Esophagus mucosa (tissue), 1 donor: Measurements from ENCODE around the gene GJC2. TPM values are rescaled to one million over a fixed set of nuclear protein-coding genes. Genes with fewer than 3 reads are reported as not detected.
"Not testable (repeated sequence)": the region's sequence is repeated elsewhere in the genome, so short reads cannot be mapped to it uniquely, and the experiment has no call there.

ENCODE experiments used
- ATAC-seq: fragments of 200-7000 bp; cut with Tn5 transposase; one replicate; pipeline ENCODE4 v1.9.1; 2020
- total RNA-seq: library from RNA; stranded (reverse); gene quantifications from one replicate; pipeline ENCODE4 v1.2.4, GENCODE V29; 2023
- donor health status: DM: yes; HTN: yes; CAD: no.

Gene GJC2
- total RNA-seq, 1 donor from 2014 or later = 0.44 TPM

GRCh38 chr1:228173528-228174481, 24.1 kb downstream of the GJC2 start:
- peak; percentile 77 for ATAC-seq

GRCh38 chr1:228174482-228175315, 25.0 kb downstream of the GJC2 start:
- peak; percentile 53 for ATAC-seq

DNA sequence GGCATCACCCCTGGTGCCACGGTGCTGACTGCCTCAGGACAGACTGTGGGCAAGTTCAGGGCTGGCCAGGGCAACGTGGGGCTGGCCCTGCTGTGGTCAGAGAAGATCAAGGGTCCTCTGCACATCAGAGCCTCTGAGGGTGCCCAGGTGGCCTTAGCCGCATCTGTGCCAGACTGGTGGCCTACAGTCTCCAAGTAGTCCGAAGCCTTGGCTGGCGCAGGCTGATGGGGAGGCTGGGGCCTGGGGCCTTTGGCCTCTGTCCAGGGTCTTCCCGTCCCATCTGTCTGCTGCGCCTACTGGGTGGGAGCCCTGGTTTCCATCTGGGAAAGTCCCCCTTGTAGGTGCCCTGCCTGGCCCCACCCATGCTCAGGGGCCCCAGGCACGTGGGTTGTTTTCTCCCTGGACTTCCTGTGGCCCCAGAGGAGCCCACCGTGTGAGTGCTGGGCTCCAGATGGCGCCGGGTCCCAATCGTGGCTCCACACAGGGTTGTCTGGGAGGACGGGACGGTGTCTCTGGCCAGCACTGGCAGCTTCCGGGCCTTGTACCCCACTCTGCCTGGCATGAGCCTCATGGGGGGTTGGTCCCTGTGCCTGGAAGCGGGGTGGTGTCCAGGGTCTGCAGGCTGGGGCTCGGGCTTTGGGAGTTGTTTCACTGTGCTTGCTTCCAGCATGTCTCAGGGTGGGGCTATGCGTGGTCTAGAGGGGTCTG, 25.7 kb downstream of the GJC2 start:
- ATAC-seq = no peak

DNA sequence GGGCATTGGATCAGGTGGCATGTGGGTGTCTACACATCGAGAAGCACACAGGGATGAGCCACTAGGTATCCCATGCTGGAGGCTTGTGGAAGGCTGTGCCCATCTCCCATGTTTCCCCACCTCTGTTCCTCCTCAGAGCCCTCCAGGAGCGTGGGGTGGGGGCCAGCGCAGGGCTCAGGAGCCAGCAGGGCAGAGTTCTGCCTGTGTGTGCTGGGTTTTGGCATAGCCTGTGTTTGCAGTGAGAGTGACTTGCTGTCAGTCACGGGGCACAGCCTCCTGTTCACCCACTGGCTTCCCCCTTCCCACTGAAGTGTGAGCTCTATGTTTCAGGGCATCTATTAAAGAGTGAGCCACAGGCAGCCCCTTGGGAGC, 26.3 kb downstream of the GJC2 start:
- ATAC-seq = no peak

GRCh38 chr1:228176461-228177182, 26.9 kb downstream of the GJC2 start:
- no peak for ATAC-seq

GRCh38 chr1:228177183-228177475, 27.4 kb downstream of the GJC2 start:
- no peak for ATAC-seq

DNA sequence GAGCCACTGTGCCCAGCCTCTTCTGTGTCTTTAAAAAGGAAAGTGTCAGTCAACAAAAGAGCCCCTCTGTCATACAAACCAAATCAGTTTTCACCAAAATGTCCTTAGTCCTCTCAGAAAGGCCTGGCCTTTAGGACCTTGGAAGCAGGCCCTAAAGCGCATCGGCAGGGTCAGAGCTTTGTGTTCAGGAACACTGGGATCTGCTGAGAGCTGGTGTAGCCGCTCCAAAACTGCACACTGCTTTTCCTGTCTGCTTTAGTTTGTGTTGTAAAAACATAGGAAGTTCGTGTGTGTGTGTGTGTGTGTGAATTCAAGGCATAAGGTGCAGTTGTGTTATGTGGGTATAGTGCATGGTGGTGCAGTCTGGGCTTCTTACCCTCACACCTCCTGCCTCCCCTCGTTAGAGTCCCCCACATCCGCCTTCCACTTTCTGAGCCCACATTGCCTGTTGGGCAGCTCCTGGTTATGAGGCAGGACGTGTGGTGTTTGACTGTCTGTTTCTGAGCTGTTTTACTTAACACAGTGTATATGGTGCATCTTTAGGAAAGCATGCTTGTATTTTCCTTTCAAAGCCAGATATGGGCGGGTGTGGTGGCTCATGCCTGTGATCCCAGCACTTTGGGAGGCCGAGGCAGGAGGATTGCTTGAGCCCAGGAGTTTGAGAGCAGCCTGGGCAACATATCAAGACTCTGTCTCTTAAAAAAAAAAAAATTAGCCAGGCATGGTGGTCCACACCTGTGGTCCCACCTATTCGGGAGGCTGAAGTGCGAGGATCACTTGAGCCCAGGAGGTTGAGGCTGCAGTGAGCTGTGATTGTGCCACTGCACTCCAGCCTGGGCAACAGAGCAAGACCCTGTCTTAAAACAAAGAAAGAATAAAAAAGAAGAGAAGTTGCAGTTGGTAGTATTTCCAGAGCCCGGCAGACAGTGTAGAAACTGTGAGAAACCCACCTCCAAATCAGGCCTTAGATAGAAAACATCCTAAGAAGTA, 28.3 kb downstream of the GJC2 start:
- no peak for ATAC-seq

GRCh38 chr1:228178737-228179684, 29.3 kb downstream of the GJC2 start:
- no peak for ATAC-seq

GRCh38 chr1:228180271-228180958, 30.7 kb downstream of the GJC2 start:
- ATAC-seq = no peak

GRCh38 chr1:228180959-228181644, 31.4 kb downstream of the GJC2 start:
- no peak for ATAC-seq

GRCh38 chr1:228181645-228182034, 31.9 kb downstream of the GJC2 start:
- no peak for ATAC-seq

DNA sequence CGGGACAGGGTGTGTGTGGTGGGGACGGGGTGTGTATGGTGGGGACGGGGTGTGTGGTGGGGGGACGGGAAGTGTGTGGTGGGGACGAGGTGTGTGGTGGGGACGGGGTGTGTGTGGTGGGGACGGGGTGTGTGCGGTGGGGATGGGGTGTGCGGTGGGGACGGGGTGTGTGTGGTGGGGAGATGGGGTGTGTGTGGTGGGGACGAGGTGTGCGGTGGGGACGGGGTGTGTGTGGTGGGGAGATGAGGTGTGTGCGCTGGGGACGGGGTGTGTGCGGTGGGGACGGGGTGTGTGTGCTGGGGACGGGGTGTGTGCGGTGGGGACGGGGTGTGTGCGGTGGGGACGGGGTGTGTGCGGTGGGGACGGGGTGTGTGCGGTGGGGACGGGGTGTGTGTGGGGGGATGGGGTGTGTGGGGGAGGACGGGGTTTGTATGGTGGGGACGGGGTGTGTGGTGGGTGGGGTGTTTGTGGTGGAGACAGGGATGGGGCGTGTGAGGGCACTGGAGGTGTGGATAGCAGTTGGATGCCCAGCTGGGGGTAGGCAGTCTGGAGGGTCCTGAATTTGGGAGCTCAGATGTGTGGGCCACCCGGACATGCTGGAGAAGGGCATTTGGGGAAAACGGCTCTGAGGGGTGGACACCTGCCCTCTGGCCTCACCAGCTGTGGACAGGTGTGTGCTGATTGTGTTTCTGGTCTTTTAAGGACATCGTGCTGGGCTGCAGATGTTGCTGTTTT, 32.7 kb downstream of the GJC2 start:
- ATAC-seq = no peak

- ATAC-seq = no peak
These were observed 34.4 kb downstream of the GJC2 start for GRCh38 chr1:228184152-228184551.

- ATAC-seq = no peak
These were observed 35.9 kb downstream of the GJC2 start for GRCh38 chr1:228185641-228185965.

GRCh38 chr1:228188249-228188648, 38.5 kb downstream of the GJC2 start:
- ATAC-seq = not testable (repeated sequence)

DNA sequence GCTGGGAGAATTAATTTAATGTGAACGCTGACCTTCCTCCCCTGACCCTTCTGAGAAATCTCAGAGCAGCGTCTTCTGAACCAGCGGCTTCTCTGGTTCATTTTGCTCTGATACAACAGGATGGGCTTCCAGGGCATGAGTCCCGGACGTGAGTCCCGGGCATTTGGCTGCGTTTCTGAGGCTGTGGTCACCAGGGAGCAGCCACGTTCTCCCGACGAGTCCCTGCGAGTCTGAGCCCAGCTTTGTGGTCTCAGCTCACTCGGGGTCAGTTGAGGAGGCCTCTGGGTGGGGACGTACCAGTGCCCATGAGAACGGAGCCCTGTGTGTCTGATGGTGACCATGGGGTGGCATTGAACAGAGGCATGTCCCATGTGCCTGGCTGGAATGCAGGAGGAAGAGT, 40.5 kb downstream of the GJC2 start:
- ATAC-seq = no peak

DNA sequence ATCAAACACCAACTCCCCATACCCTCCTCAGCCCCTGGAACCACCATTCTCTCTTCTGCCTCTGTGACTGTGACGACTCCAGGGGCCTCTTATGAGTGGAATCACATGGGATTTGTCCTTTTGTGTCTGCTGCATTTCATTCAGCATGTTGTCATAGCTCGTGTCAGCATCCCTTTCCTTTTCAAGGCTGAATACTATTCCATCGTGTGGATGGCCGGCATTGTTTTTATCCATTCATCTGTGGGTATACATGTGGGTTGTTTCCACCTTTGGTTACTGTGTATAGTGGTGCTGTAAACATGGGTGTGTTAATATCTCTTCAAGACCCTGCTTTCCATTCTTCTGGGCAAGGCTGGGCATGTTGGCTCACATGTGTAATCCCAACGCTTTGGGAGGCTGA, 41.0 kb downstream of the GJC2 start:
- ATAC-seq = no peak

GRCh38 chr1:228194436-228194835, 44.7 kb downstream of the GJC2 start:
- no peak for ATAC-seq
